Body of pancreas (tissue), 4 donors: ENCODE data around the gene ZIC3.

Experiments
- POLR2A ChIP-seq, 3 donors: fragments of 450-650 bp; IDR thresholded peaks; one replicate each; pipeline ENCODE4 v1.6.1; 2016; ENCODE audit warnings: antibody characterized with exemption in 3 of 3, mild to moderate bottlenecking in 2 of 3
- TF ChIP-seq, protein P1 (sequence below), 7 experiments: fragments of 450-650 bp in 4 of 7; fragments of 200-600 bp in 3 of 7; sonication (generic) in 3 of 7; IDR thresholded peaks; one replicate each; pipeline ENCODE4 v1.5.1; 2016 to 2019; ENCODE audit warnings: antibody characterized with exemption in 7 of 7

DNA sequence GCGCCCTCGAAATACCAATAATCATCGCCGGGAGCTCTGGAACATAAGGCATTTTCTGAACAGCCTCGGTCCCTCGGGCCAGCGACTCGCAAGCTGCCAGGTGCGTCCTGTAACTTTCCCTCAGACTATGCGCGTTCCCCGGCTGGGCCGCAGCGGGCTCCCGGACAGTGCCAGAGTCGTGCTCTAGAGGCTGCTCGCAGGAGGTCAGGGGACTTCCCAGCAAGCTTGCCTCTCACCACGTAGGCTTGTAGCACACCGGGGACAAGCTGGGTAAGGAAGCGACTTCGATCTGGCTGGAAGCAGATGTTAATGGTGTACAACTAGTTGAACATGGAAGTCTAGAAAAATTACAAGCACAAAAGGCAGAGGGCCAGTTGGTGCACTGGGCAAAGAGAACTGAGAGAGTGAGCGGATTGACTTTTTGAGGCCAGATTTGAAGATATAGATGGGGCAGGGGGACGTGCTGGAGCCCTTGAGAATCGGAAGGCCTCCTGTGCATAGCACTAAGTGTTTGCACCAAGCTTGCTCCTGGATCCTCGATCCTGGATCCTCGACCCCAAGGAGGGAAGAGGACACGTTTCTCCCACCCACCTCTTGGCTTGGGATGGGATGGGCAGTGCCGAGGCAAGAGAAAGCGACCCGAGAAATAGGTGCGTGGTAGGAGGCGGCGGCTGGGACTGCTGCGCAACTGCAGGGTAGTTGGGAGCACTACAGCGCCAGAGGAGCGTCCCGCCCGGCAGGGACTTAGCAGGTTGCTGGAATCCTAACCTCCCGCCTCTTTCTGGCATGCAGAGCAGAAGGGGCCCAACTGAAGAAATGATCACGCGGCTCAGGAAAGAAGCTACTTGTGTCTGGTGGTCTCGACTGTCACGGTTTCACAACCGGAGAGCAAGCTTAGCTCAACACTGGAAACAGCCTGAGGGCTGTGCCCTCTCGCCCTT lies 19.9 kb upstream of the ZIC3 start:
- no peak for TF ChIP-seq POLR2A (IDR thresholded peaks at IDR 0.05)
- TF ChIP-seq, protein P1, sequence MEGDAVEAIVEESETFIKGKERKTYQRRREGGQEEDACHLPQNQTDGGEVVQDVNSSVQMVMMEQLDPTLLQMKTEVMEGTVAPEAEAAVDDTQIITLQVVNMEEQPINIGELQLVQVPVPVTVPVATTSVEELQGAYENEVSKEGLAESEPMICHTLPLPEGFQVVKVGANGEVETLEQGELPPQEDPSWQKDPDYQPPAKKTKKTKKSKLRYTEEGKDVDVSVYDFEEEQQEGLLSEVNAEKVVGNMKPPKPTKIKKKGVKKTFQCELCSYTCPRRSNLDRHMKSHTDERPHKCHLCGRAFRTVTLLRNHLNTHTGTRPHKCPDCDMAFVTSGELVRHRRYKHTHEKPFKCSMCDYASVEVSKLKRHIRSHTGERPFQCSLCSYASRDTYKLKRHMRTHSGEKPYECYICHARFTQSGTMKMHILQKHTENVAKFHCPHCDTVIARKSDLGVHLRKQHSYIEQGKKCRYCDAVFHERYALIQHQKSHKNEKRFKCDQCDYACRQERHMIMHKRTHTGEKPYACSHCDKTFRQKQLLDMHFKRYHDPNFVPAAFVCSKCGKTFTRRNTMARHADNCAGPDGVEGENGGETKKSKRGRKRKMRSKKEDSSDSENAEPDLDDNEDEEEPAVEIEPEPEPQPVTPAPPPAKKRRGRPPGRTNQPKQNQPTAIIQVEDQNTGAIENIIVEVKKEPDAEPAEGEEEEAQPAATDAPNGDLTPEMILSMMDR (IDR thresholded peaks at IDR 0.05): no peak
